H1 (cell line): ENCODE data around the gene SPTBN5. TPM values are rescaled to one million over a fixed set of nuclear protein-coding genes. Genes with fewer than 3 reads are reported as not detected.

Experiments used
- CTCF ChIA-PET: fragments of 300-600 bp; sonication (Branson Sonifier 250); formaldehyde crosslinking; loops from one replicate; lab custom pipeline; 2021; ENCODE audit not compliant: partially characterized antibody; lab: Charles Lee
- POLR2A ChIA-PET: fragments of 300-600 bp; sonication (Branson Sonifier 250); formaldehyde crosslinking; loops from one replicate; lab custom pipeline; 2021; ENCODE audit warnings: inconsistent platforms; ENCODE audit not compliant: partially characterized antibody; lab: Charles Lee
- DNase-seq, 2 experiments: peaks; one replicate each; pipeline versions ENCODE4 v3.0.0 to v3.0.0-alpha.2; 2010 to 2022; ENCODE audit warnings: low spot score in 2 of 2, low read depth in 1 of 2, mixed read lengths in 1 of 2
- FAIRE-seq: peaks from 2 replicates; lab custom pipeline; 2011; peaks lifted over from hg19 to GRCh38; lab: Jason Lieb, UNC
- H2AFZ ChIP-seq: 2 replicates; pipeline ENCODE4 v1.8.1; 2012; ENCODE audit warnings: low read length, inconsistent platforms
- H2AK5ac ChIP-seq: 2 replicates; pipeline ENCODE4 v1.6.1; 2013; ENCODE audit warnings: low read depth, low read length
- H2BK120ac ChIP-seq: replicated peaks from 2 replicates; pipeline ENCODE3; 2013; ENCODE audit warnings: low read depth, low read length, inconsistent platforms
- H2BK12ac ChIP-seq: 2 replicates; pipeline ENCODE4 v1.6.1; 2013; ENCODE audit warnings: low read depth, low read length
- H2BK15ac ChIP-seq: 2 replicates; pipeline ENCODE4 v1.6.1; 2013; ENCODE audit warnings: low read length
- H2BK20ac ChIP-seq: 2 replicates; pipeline ENCODE4 v1.6.1; 2013; ENCODE audit warnings: low read length
- H2BK5ac ChIP-seq: 2 replicates; pipeline ENCODE4 v1.6.1; 2013; ENCODE audit warnings: low read depth, low read length
- H3K14ac ChIP-seq: 2 replicates; pipeline ENCODE4 v1.6.1; 2013; ENCODE audit warnings: inconsistent platforms; ENCODE audit not compliant: insufficient read length
- H3K18ac ChIP-seq: 2 replicates; pipeline ENCODE4 v1.6.1; 2013; ENCODE audit warnings: low read length; ENCODE audit errors: extremely low read depth
- H3K23ac ChIP-seq: 2 replicates; pipeline ENCODE4 v1.6.1; 2013; ENCODE audit warnings: inconsistent platforms; ENCODE audit not compliant: insufficient read length
- H3K23me2 ChIP-seq: 2 replicates; pipeline ENCODE4 v1.6.1; 2013; ENCODE audit warnings: low read depth, low read length
- H3K27ac ChIP-seq: 2 replicates; pipeline ENCODE4 v1.6.1; 2011; ENCODE audit warnings: low read depth, low read length, inconsistent platforms
- H3K27me3 ChIP-seq, 4 experiments: replicated peaks in 1 of 4; 1 replicate in 1 of 4; 2 replicates in 3 of 4; pipeline versions ENCODE4 v1.6.1 to v1.8.1; 2011 to 2013; ENCODE audit warnings: low read length in 3 of 4, mild to moderate bottlenecking in 3 of 4, inconsistent platforms in 2 of 4, mixed read lengths in 2 of 4, moderate library complexity in 1 of 4; ENCODE audit not compliant: control insufficient read depth in 3 of 4, insufficient read depth in 3 of 4; ENCODE audit errors: extremely low read depth in 1 of 4
- H3K36me3 ChIP-seq, 4 experiments: 2 replicates each; pipeline versions ENCODE4 v1.6.1 to v1.8.1; 2011 to 2013; ENCODE audit warnings: mild to moderate bottlenecking in 4 of 4, low read length in 3 of 4, moderate library complexity in 2 of 4, control low read depth in 1 of 4, inconsistent platforms in 1 of 4; ENCODE audit not compliant: insufficient read depth in 4 of 4, control insufficient read depth in 2 of 4
- H3K4ac ChIP-seq: replicated peaks from 2 replicates; pipeline ENCODE3; 2013; ENCODE audit warnings: low read length, low read depth, mixed read lengths, inconsistent platforms; ENCODE audit not compliant: insufficient read length
- H3K4me1 ChIP-seq, 4 experiments: replicated peaks in 1 of 4; 1 replicate in 1 of 4; 2 replicates in 3 of 4; pipeline versions ENCODE4 v1.6.1 to v1.8.1; 2011 to 2013; ENCODE audit warnings: low read length in 3 of 4, inconsistent platforms in 2 of 4, mixed read lengths in 1 of 4; ENCODE audit not compliant: insufficient read depth in 4 of 4, control insufficient read depth in 3 of 4
- H3K4me2 ChIP-seq, 2 experiments: 2 replicates each; pipeline versions ENCODE4 v1.6.1 to v1.8.1; 2011 to 2013; ENCODE audit warnings: low read depth in 2 of 2, low read length in 2 of 2, control low read depth in 1 of 2, inconsistent platforms in 1 of 2, mild to moderate bottlenecking in 1 of 2; ENCODE audit not compliant: insufficient read depth in 1 of 2
- H3K4me3 ChIP-seq, 4 experiments: fragments of 200-600, 300-600 bp in 1 of 4; sonication (generic), shearing (Covaris generic), sonication (Bioruptor Twin) in 1 of 4; 2 replicates each; pipeline versions ENCODE4 v1.5.1 to v1.8.1; 2011 to 2016; ENCODE audit warnings: low read length in 4 of 4, low read depth in 3 of 4, control low read depth in 2 of 4, inconsistent platforms in 2 of 4, mild to moderate bottlenecking in 2 of 4, mixed read lengths in 1 of 4, moderate library complexity in 1 of 4; ENCODE audit not compliant: insufficient read depth in 2 of 4; ENCODE audit errors: extremely low read depth in 1 of 4
- H3K56ac ChIP-seq: replicated peaks from 2 replicates; pipeline ENCODE3; 2013; ENCODE audit warnings: low read depth, mild to moderate bottlenecking, mixed read lengths, low read length, inconsistent platforms; ENCODE audit not compliant: insufficient read length
- H3K79me1 ChIP-seq: 2 replicates; pipeline ENCODE4 v1.6.1; 2013; ENCODE audit warnings: low read depth, low read length, control low read depth
- H3K79me2 ChIP-seq, 2 experiments: 2 replicates each; pipeline versions ENCODE4 v1.6.1 to v1.8.1; 2012 to 2013; ENCODE audit warnings: low read length in 2 of 2, mild to moderate bottlenecking in 2 of 2, inconsistent platforms in 1 of 2; ENCODE audit not compliant: insufficient read depth in 2 of 2, control insufficient read depth in 1 of 2
- H3K9ac ChIP-seq, 4 experiments: replicated peaks in 1 of 4; 1 replicate in 1 of 4; 2 replicates in 3 of 4; pipeline versions ENCODE4 v1.6.1 to v1.8.1; 2011 to 2013; ENCODE audit warnings: low read depth in 3 of 4, low read length in 3 of 4, control low read depth in 2 of 4, mild to moderate bottlenecking in 2 of 4, moderate library complexity in 2 of 4, inconsistent platforms in 1 of 4; ENCODE audit errors: extremely low read depth in 1 of 4
- H3K9me3 ChIP-seq, 2 experiments: 2 replicates each; pipeline versions ENCODE4 v1.6.1 to v1.8.1; 2012 to 2013; ENCODE audit warnings: mild to moderate bottlenecking in 2 of 2, moderate library complexity in 2 of 2, control low read depth in 1 of 2, inconsistent platforms in 1 of 2, low read depth in 1 of 2, low read length in 1 of 2, mixed read lengths in 1 of 2; ENCODE audit not compliant: insufficient read depth in 2 of 2
- H4K20me1 ChIP-seq, 2 experiments: replicated peaks in 1 of 2; 2 replicates each; pipeline versions ENCODE3 to v1.8.1; 2011 to 2013; ENCODE audit warnings: inconsistent platforms in 2 of 2, low read length in 2 of 2, mild to moderate bottlenecking in 1 of 2; ENCODE audit not compliant: insufficient read depth in 2 of 2, control insufficient read depth in 1 of 2
- H4K5ac ChIP-seq: 2 replicates; pipeline ENCODE4 v1.6.1; 2013; ENCODE audit warnings: low read length, low read depth, mixed read lengths, inconsistent platforms; ENCODE audit not compliant: insufficient read length
- H4K8ac ChIP-seq: 2 replicates; pipeline ENCODE4 v1.8.0; 2013; ENCODE audit warnings: mild to moderate bottlenecking, moderate library complexity, low read length, inconsistent platforms; ENCODE audit not compliant: insufficient read depth; ENCODE audit errors: extremely low read depth
- H4K91ac ChIP-seq: replicated peaks from 2 replicates; pipeline ENCODE3; 2013; ENCODE audit warnings: low read length, mixed read lengths, inconsistent platforms; ENCODE audit not compliant: insufficient read length
- ATF3 ChIP-seq: IDR thresholded peaks from 2 replicates; pipeline ENCODE4 v1.6.1; 2011; ENCODE audit warnings: low read depth, mild to moderate bottlenecking, low read length; ENCODE audit not compliant: insufficient read depth
- CBX8 ChIP-seq: fragments of 300-800, 300-1000 bp; sonication (generic); IDR thresholded peaks from 2 replicates; pipeline ENCODE4 v1.7.1; 2016; ENCODE audit warnings: low read depth, low read length, borderline replicate concordance
- CREB1 ChIP-seq: IDR thresholded peaks from 2 replicates; pipeline ENCODE4 v1.6.1; 2012; ENCODE audit warnings: inconsistent platforms
- CTBP2 ChIP-seq: IDR thresholded peaks from 2 replicates; pipeline ENCODE4 v1.7.0; 2011; ENCODE audit warnings: borderline replicate concordance, mild to moderate bottlenecking, moderate library complexity, mixed read lengths, low read length; ENCODE audit not compliant: insufficient read depth, insufficient read length
- EP300 ChIP-seq, 2 experiments: IDR thresholded peaks; 1 replicate in 1 of 2; 2 replicates in 1 of 2; pipeline ENCODE4 v1.6.1; 2011 to 2012; ENCODE audit warnings: low read depth in 2 of 2, low read length in 2 of 2, mild to moderate bottlenecking in 2 of 2, borderline replicate concordance in 1 of 2, inconsistent platforms in 1 of 2, moderate library complexity in 1 of 2
- HDAC6 ChIP-seq: IDR thresholded peaks from one replicate; pipeline ENCODE4 v1.7.1; 2012; ENCODE audit warnings: low read depth, mild to moderate bottlenecking, inconsistent platforms, low read length, moderate library complexity
- KDM1A ChIP-seq: fragments of 200-600, 300-600 bp; sonication (generic); IDR thresholded peaks from 2 replicates; pipeline ENCODE4 v1.7.1; 2016; ENCODE audit warnings: mild to moderate bottlenecking, low read length, borderline replicate concordance
- MAX ChIP-seq: IDR thresholded peaks from 2 replicates; pipeline ENCODE4 v1.6.1; 2012; ENCODE audit warnings: inconsistent platforms
- NANOG ChIP-seq: IDR thresholded peaks from 2 replicates; pipeline ENCODE4 v1.6.1; 2011; ENCODE audit warnings: low read length, low read depth, mild to moderate bottlenecking, inconsistent platforms; ENCODE audit not compliant: insufficient read depth, poor library complexity, severe bottlenecking
- SIX5 ChIP-seq: IDR thresholded peaks from 2 replicates; pipeline ENCODE4 v1.6.1; 2011; ENCODE audit warnings: mild to moderate bottlenecking, low read depth, low read length
- TBP ChIP-seq: IDR thresholded peaks from 2 replicates; pipeline ENCODE4 v1.6.1; 2011; ENCODE audit warnings: low read depth, low read length, improper control_type of control experiment
- WGBS, 2 experiments: shearing (Covaris generic) in 1 of 2; methylation state at CpG; one replicate each; pipeline versions ENCODE4 v1.1.6 to v1.1.7; 2013 to 2015; ENCODE audit warnings: low lambda C conversion rate in 2 of 2, mixed read lengths in 2 of 2, inconsistent platforms in 1 of 2, low coverage in 1 of 2, missing lambda C conversion rate in 1 of 2; ENCODE audit not compliant: insufficient replicate concordance in 2 of 2, insufficient coverage in 1 of 2, insufficient read length in 1 of 2; ENCODE audit errors: extremely low coverage in 1 of 2, missing lambda C conversion rate in 1 of 2; 5-methylcytosine and 5-hydroxymethylcytosine counted together
- polyA plus RNA-seq, 7 experiments: library from polyadenylated mRNA; depleted of rRNA in 3 of 7; stranded (reverse) in 5 of 7; unstranded in 2 of 7; fragments of >200 nt in 5 of 7; fragments of 200-250 nt in 2 of 7; gene quantifications; 1 replicate in 5 of 7; 2 replicates in 1 of 7; 4 replicates in 1 of 7; pipeline versions ENCODE4 v1.2.1 to v1.2.3, GENCODE V29; 2011 to 2013; ENCODE audit warnings: missing spikeins in 2 of 7, mixed read lengths in 2 of 7
- total RNA-seq: library from RNA; stranded (reverse); fragmentation: NEBNext Ultra II Directional; extraction: Animal tissue kit (Norgen Biotek cat#: 25700); gene quantifications from 2 replicates; pipeline ENCODE4 v1.2.1, GENCODE V29; 2021

SPTBN5 gene
- total and polyA plus RNA-seq, 2 of the 8 experiments (the other 6 are each of a cell fraction or from before 2014, with no cell fraction given), result 0.32 to 0.84 TPM

- POLR2A ChIA-PET, result interaction anchor here (0.6 to 2.2 kb wide), 2 partner anchors 19 to 203 kb away, joined by 3 to 4 read pairs; no protein-coding TSS in a partner anchor
- Histone ChIP-seq H3K9me3 (no peaks in the 10 kb centered on the region), H4K20me1 (peaks cover 0 to 2% of the 10 kb centered on the region in 2 experiments), H3K27me3 (no peaks in the 10 kb centered on the region), H3K79me1 (no peaks in the 10 kb centered on the region), H3K36me3 (no peaks in the 10 kb centered on the region), H3K4ac (no peak overlapping the region), H2AK5ac (no peak overlapping the region), H2BK20ac (no peak overlapping the region), H3K18ac (no peak overlapping the region), H3K23ac (no peak overlapping the region), H4K5ac (no peak overlapping the region), H2BK12ac (no peak overlapping the region), H2BK120ac (no peak overlapping the region), H4K91ac (no peak overlapping the region), H3K9ac (no peak overlapping the region), H3K56ac (no peak overlapping the region), H3K4me2 (no peak overlapping the region), H3K27ac (no peak overlapping the region), H2BK5ac (no peak overlapping the region), H3K79me2 (no peaks in the 10 kb centered on the region), H3K23me2 (no peaks in the 10 kb centered on the region), H2AFZ (no peak overlapping the region), H2BK15ac (no peak overlapping the region), H3K14ac (no peak overlapping the region), H3K4me3 (no peak overlapping the region), H3K4me1 (no peaks in the 10 kb centered on the region; a peak in 1 of 7 replicates), H4K8ac (no peak overlapping the region)
- no peak for DNase-seq
- no peak for FAIRE-seq
- 91% methylated on average over 16 of the region's 19 CpGs; no CpG with 5 or more reads in 1 of the 2 experiments for WGBS, 2 experiments
- CTCF ChIA-PET, result interaction anchor here (0.8 to 2.7 kb wide), 8 partner anchors 9 to 98 kb away, joined by 3 to 8 read pairs (median 5); partner anchors contain the start of gene MAPKBP1
- no peak for TF ChIP-seq CTBP2
- no peak for TF ChIP-seq CREB1
- no peak for TF ChIP-seq NANOG
- TF ChIP-seq TBP, result no peak
- TF ChIP-seq CBX8, result no peak
- TF ChIP-seq KDM1A, result no peak
- TF ChIP-seq SIX5, result no peak
- no peak for TF ChIP-seq HDAC6
- no peak for TF ChIP-seq MAX
- TF ChIP-seq EP300 (IDR thresholded peaks at IDR 0.05; ENCODE audit: borderline replicate concordance in 1 of 2, low read depth in 2 of 2, low read length in 2 of 2), result no peak
- no peak for TF ChIP-seq ATF3
Observed at GRCh38 chr15:41871175-41871905, 22.5 kb downstream of the SPTBN5 start.
